Stimulated activated CD4-positive, alpha-beta T cell treated with anti-CD3 and anti-CD28 coated beads, Interleukin-1b, Interleukin-23, amount 100 ng/mL, for 1 hour (primary cell): Measurements from ENCODE around the gene DNALI1.
"Not testable (repeated sequence)": the region's sequence is repeated elsewhere in the genome, so short reads cannot be mapped to it uniquely, and the experiment has no call there.

Experiments
- DNase-seq, 2 donors: peaks; one replicate each; pipeline ENCODE4 v3.0.0-alpha.2; 2020; ENCODE audit warnings: low read depth in 2 of 2

DNALI1 gene

DNA sequence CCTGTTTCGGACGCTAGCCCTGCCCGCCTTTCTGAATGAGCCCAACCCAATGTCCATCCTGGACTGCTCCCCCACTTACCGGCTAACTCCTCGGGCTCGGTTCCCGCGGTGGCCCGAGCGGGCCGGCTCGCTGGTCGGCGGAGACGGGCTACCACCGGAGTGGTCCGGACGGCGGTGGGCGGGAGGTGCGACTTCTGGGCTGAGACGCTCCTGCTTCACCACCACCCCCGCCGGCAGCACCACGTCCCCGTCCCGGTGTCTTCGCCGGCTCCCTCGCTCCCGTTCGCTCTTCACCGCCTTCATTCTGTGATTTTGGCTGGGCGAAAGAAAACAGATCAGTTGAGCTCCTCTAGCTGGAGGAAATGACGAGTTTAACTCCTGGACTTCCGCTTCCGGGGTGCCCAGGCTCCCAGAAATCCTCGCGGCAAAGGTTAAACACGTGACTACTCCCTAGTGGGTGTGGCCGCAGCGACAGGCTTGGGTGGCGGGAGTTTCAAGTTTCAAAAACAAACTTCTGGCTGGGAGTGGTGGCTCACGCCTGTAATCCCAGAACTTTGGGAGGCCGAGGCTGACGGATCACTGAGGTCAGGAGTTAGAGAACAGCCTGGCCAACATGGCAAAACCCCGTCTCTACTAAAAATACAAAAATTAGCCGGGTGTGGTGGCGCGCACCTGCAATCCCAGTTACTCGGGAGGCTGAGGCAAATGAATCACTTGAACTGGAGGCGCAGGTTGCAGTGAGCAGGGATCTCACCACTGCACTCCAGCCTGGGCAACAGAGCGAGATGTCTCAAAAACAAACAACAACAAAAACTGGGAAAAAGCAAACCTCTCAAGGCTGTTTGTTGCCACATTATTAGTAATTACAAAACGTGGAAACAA lies 2.6 kb upstream of the DNALI1 start, which contains the start of gene SNIP1:
Gene SNIP1, minus strand, starts transcription at position 367 of the 882 bp plus-strand sequence. Its CDS starts 64 bp downstream, at position 303.
- peak; percentile 71 for DNase-seq

DNA sequence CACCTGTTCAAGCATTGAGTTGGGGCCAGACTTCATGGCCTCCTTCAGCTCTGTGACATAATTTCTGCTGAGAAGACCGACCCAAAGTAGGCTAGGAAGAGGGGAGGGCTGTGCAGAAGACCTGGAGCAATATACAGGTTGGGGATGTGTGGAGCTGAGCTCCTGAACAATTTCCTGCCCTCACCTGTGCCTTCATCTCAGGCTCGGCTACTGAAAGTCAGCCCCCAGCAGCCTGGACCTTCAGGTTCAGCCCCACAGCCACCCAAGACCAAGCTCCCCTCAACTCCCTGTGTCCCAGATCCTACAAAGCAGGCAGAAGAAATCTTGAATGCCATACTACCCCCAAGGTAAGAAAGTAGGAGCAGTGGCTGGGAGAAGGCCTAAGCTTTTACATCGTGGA lies 662 bp downstream of the DNALI1 start:
- no peak for DNase-seq

DNA sequence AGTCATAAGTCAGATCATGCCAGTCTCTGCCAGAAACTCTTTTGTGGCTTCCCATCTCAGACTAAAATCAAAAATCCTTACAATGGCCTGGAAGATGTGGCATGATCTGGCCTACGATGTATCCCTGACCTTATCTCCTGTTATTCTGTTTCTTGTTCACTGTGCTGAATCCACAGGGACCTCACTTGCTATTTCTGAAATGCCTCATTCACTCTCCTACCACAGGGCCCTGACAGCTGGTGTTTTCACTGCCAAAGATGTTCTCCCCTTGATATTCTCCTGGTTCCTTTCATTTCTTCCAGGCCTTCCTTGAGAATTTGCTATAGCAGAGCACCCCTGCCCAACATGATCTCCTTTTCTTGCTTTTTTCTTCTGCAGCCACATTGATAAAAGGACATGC lies 1.7 kb downstream of the DNALI1 start:
- no peak for DNase-seq

DNA sequence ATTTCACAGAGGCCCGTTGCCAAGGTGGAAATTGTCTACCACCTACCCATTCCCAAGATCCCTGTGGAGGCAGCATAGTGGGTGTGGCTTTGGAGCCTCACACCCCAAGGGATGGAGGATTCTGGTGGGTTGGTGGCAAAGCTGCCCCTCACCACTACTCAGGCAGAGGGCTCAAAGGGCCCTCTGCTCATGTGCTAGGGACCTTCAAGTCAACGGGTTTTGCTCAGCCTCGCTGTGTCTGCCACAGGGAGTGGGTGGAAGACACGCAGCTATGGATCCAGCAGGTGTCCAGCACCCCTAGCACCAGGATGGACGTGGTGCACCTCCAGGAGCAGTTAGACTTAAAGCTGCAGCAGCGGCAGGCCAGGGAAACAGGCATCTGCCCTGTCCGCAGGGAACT lies 2.3 kb downstream of the DNALI1 start:
- DNase-seq: no peak

DNA sequence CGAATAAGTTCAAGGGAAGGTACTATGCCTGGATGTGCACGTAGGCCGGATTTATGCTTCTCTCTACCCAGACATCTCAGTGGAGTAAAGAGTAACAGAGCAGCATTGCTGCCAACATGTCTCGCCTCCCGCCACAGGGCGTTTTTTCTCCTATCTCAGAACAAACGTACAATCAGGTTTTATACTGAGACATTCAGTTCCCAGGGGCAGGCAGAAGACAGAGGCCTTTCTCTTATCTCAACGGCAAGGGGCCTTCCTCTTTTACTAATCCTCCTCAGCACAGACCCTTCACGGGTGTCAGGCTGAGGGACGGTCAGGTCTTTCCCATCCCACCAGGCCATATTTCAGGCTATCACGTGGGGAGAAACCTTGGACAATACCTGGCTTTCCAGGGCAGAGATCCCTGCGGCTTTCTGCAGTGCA lies 3.2 kb downstream of the DNALI1 start:
- not testable (repeated sequence) for DNase-seq

DNA sequence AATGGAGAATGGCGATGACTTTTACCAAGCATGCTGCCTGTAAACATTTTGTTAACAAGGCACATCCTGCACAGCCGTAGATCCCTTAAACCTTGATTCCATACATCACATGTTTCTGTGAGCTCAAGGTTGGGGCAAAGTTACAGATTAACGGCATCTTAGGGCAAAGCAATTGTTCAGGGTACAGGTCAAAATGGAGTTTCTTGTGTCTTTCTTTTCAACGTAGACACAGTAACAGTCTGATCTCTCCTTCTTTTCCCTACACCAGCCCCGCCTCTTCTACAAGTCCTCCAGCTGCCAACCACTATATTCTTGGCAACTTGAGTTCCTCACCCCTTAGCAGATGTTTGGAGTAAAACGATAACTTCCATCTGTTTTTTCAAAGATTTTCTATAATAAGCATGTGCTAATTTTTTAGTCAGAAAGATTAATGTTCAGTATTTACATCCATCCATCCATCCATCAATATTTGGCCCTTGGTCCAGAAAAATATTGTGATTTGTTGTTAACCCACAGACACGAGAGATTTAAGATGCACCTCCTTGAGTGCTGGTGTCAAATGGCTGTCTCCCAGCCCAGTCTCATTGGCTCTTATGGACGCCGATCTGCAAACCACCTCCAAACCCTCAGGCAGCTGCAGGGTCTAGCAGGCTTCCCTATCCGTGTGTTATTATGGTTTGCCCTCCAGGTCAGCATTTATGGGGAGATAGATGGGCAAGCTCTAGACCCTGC lies 3.8 kb downstream of the DNALI1 start:
- no peak for DNase-seq

DNA sequence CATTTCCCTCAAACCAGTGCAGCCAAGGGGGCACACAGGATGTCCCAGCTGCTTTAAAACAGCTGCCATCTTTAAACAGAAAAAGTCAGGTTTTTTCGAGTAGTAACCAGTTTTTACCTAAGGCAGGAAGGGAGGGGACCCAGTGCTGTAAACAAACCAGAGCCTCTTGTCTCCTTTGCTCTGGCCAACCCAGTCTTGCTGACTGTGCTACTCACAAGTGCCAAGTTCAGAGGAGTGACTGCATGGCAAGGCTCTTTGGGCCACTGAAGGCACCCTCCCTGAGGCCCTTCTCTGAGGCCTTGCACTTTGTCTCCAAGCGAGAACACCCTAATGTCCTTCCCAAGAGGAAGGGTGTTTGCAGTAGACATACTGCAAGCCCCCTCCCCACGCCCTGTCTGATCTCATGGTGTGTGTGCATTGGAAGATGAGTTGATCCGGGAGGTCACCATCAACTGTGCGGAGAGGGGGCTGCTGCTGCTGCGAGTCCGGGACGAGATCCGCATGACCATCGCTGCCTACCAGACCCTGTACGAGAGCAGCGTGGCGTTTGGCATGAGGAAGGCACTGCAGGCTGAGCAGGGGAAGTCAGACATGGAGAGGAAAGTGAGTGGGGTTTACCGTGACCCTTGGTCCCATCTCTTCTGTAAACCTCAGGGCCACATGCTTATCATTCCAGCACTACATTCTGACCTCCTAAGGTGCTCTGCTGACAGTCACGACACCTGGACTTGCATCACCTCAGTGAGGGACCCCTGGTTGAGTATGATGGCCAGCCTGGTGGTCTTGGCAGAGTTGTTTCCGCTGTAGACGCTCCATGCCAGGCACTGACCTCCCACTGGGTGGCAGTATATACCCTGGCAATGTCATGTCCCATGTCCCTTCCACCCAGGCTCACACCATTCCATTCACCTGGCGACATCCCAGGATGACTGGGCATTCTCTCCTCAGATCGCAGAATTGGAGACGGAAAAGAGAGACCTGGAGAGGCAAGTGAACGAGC lies 4.7 kb downstream of the DNALI1 start:
- DNase-seq: no peak

DNA sequence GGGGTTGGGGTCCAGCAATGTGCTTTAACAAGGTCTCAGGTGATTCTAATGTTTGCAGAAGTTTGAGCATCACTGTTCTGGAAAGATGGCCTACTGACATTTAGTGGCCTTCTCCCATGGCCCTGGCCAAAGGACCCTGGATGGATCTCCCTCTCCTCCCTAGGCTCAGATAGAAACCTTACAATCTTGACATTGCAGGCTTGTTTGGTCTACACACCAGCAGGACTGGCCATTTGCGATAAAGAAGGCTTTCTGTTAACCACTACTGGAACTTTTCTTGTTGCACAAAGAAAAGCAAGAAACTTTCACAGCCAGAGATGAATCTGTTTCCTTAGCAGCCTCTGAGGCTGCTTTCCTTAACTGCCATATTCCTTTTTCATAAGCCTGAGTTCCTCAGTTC lies 6.2 kb downstream of the DNALI1 start:
- no peak for DNase-seq

DNA sequence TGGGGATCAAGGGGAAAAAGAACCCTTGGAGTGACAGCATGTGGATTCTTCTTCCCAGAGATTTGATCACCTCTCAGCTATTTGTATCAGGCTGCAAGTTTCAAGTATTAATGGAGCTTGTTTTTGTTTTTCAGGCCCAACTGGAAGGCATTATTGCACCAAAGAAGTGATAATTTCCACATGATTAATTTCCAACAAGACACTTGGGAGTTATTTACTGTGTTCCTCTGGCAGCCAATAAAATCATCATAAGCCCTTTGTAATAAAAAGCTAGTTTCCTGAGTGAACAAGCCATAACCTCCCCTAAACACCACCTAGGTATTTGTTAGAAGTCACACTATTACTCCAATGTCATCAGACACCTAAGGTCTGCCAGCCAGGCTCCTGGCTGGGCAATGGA lies 8.2 kb downstream of the DNALI1 start:
- DNase-seq: no peak

DNA sequence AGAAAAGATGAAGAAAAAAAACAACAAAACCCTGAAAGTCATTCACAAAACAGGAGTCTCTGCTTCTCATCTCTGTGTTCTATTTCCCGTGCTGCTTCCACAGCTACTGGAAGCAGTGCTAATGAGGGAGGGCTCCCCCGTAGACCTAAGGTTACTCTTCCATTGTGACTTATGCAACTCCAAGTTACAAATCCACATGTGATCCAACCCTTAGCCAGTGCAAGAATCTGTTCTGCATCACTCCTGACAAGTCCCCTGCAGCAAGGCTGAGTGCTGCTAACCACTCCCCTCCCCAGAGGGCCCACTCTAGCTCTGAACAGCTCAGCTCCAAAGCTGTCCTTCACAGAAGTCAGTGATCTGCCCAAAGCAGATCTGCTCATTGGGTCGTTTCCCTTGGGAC lies 10.3 kb downstream of the DNALI1 start:
- no peak for DNase-seq

DNA sequence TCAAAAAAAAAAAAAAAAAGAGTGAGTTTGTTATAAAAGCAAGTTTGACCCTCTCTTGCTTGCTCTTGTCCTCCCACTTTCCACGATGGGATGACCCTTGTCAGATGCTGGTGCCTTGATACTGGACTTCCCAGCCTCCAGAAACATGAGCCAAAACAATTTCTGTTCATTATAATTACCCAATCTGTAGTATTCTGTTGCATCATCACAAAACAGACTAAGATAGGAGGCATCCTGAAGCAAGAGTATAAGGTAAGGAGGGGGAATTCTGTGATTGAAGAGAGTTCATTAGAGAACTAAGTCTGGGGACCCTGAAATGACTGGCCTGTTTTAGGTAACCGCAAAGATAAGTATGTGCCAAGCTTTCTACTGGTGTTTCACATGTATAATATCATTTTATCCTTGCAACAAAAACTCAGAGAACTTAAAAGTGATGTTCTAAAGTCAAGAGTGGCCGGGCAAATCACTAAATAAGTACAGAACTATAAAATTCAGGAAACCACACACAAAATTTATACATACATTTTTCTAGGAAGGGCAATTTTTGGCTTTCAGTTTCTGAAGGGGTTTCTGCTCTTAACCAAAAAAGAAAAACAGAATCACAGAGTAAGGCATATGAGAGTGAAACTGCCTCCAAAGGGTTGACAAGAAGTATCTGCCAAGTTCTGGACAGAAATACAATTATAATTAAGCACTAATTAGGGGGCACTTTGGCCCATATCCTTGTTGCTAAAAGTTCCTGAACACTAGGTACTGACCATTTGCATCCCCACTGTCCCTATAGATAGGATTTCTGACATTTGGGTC lies 14.0 kb downstream of the DNALI1 start:
- DNase-seq: no peak

DNA sequence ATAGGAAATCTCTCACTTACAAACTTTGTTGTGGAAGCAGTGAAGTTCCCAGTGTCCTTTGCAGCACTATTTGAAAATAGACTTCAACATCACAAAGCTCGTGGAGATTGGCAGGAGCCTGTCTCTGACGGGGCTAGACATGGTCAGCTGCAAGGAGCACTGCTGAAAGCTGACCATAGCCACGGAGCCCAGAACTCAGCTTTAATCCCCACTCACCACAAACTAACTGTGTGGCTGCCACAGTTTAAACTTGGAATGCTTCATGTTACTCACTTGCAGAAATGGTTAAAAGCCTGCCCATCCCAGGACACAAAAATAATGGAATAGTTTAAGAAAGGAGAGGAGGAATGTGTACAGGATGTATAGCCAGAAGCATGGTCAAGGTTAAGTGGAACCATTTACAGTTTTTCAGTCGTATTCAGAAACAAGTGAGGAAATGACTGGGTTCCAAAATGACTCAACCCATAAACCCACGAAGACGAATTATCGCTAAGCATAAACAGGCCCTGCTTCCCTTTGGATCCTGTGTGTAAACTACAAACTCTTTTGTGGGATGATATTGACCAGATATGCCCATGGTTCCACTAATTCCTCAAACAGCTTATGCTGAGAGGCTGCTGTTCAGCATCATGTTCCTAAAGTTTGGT lies 18.2 kb downstream of the DNALI1 start:
- no peak for DNase-seq

DNA sequence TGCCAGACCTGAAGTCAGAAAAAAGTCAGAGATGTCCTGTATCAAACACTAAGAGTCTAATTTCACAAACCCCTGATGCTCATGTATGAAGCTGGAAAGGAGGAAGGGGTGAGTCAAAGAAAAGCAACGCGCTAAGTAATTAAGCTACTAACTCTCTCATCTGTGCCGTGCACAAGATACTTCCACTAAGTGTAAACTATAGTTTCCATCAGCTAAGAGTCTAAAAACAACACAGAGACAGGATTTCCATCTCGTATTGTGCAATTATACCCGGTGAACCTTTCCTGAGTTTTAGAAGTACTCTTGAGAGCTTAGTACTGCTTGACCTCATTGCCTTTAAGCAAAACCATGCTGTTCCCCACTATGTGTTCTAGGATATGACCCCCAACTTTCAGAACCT lies 19.0 kb downstream of the DNALI1 start:
- DNase-seq: no peak

DNA sequence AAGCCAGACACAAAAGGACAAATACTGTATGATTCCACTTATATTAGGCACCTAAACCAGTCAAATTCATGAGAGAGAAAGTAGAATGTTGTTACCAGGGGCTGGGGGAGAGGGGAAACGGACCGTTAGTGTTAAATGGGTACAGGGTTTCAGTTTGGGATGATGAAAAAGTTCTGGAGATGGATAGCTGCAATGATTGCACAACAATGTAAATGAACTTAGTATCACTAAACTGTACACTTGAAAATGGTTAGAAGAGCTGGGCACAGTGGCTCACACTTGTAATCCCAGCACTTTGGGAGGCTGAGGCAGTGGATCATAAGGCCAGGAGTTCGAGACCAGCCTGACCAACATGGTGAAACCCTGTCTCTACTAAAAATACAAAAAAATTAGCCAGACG lies 27.8 kb downstream of the DNALI1 start:
- DNase-seq: not testable (repeated sequence)

DNA sequence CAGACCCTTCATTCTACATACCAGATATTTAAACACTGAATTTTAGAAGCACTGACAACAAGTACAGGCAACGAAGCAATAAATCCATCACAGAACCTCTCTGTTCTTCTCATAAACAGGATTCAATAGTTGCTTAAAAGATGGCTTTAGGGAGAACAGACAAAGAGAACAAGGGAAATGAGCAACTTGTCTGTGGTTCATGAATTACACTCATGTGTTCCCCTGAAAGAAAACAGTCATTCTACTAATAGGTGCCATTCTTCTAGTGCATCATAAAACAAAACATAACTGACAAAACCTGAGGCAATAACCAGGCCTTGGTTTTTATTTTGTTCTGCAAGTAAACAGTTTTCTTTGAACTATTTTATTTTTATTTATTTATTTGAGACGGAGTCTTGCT lies 32.2 kb downstream of the DNALI1 start:
- no peak for DNase-seq

DNA sequence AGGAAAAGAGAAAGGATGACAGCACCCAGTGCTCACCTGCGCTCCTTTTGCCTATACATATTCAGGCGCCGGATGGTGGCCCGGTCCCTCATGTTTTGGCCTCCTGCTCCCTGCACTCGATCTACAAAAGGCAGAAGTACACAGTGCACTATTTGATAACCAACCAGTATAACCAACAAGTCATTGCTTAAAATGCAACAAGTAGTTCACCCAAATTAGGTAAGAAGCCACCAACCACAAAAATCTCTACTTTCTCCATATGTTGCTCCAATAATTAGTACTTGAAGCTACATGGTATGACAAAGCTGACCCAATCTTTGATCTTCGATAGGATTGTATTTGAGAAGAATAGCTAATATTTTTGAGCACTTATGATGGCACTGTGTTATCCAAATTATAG lies 37.0 kb downstream of the DNALI1 start:
- DNase-seq: no peak

DNA sequence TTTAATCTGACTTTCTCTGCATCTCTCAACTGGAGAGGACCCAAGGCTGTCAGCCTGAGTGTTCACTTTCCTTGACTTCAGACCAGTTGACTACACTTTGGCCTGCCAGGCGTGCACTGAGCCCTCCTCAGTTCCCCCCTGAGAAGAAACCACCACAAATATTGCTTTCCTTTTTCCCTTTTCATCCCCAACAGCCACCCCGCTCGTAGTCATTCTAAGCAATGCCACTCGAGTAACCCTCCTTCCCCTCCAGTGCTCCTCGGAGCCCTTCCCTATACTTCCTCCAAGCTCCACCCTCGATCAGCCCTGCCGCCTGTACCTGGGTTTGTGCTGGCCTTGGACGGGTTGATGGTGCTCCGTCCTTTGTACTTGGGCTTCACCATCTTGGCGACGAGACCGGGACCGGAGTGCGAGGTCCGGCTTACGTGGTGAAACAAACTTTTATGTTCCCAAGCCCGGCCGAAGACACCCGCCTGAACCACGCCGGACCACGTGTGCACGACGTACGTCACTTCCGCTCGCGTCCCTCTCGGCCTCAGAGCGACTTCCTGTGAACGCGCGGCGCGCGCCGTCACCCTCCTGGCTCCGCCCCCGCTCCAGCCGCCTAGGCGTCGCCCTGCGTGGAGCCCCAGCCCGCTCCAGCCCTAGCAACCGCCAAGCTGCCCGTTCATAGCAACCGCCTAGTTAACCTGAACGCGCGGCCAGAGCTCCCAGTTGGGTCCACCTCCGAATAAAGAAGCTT lies 38.9 kb downstream of the DNALI1 start, which contains the start of gene GNL2:
Gene GNL2, minus strand, starts transcription at position 498 of the 742 bp plus-strand sequence. Its CDS starts 115 bp downstream, at position 383.
- peak; percentile 86 to 92 for DNase-seq

DNA sequence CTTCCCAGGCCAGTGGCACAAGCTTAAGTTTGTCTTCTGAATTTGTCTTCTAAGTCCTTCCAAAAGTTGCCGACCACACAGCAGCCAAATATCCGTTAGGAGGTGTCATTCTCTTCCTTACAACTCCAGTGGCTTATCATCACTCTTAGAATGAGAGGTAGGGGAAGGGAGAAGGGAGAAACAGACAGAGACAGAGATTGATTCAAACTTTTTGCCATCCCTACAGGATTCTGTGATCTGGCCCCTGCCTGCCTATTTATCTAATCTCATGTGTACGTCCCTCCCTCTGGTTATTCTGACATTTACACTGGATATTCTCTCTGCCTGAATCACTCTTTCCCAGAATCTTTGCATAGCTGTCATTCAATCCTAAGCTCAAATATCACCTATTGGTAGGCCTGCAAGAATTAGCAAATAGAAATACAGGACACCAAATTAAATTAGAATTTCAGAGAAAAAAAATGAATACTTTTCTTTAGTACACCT lies 39.5 kb downstream of the DNALI1 start:
- DNase-seq: no peak

DNA sequence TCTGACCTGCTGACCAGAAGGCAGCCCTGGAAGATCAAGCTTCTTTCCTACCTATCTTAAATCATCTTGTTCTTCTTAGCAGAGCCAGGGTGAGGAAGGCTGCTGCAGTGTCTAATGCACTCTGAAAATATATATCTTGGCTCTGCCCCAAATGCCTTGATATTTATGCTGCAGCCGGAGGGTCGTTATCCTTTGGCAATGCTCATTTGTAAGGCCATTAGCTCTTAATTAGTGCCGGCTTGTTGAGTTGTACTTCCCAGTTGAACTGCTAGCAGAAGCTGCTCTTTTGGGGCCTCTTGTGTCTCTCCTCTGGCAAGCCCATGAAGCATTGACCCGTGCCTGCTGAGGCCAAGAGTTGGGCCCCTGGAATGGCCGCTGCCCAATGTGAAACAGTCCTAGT lies 43.2 kb downstream of the DNALI1 start:
- no peak for DNase-seq
